ENCODE results near the gene HMGCL. TPM values are rescaled to one million over a fixed set of nuclear protein-coding genes. Genes with fewer than 3 reads are reported as not detected.
A peak's percentile ranks its signal among the peaks of the same experiment; 100 is the strongest.
"Not testable (repeated sequence)": the region's sequence is repeated elsewhere in the genome, so short reads cannot be mapped to it uniquely, and the experiment has no call there.

HMGCL gene
- total RNA-seq, 1 experiment from 2014 or later = 30.4 TPM

DNA sequence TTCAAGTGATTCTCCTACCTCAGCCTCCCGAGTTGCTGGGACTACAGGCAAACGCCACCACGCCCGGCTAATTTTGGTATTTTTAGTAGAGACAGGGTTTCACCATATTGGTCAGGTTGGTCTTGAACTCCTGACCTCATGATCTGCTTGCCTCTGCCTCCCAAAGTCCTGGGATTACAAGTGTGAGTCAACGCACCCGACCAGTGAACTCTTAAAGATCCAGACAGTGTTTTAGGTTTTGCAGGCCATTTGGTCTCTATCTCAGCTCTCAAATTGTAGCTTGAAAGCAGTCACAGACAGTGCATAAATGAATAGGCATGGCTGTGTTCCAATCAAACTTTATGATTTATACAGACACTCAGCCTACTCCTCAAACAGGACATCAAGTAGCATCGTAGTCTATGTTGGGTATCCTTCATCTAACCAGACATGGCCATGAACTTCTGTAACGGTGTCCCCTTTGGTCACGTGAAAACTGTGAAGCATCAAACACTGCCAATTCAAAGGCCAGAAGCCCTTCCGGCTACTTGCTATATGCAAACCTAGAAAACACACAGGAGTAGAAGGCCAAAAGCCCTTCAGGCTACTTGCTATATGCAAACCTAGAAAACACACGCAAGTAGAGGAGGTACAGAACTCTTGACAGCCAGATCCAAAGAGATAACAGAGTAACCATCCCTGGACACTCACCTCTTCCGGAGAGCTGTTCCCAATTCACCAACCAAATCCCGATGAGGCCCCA lies 39.7 kb upstream of the HMGCL start:
- ChIA-PET POLR2A (interaction anchor here (0.5 to 2.5 kb wide), 17 partner anchors 8 to 96 kb away, joined by 3 to 22 read pairs (median 3); partner anchors contain the start of genes CNR2, GALE, HMGCL and LYPLA2), CTCF (interaction anchor here (1.7 kb wide), 1 partner anchor 52 kb away, joined by 4 read pairs; no protein-coding TSS in a partner anchor)
- TSS peak; percentile 23 for BruUV-seq (replicated peaks)
- H3K27me3 Mint-ChIP-seq (ENCODE audit: insufficient read depth, unreplicated experiment) = peaks cover 16% of the 10 kb centered on the region
- peak overlapping the region; percentile 47 for H3K27ac Mint-ChIP-seq (ENCODE audit: low read depth, unreplicated experiment)
- TF ChIP-seq, protein P1, sequence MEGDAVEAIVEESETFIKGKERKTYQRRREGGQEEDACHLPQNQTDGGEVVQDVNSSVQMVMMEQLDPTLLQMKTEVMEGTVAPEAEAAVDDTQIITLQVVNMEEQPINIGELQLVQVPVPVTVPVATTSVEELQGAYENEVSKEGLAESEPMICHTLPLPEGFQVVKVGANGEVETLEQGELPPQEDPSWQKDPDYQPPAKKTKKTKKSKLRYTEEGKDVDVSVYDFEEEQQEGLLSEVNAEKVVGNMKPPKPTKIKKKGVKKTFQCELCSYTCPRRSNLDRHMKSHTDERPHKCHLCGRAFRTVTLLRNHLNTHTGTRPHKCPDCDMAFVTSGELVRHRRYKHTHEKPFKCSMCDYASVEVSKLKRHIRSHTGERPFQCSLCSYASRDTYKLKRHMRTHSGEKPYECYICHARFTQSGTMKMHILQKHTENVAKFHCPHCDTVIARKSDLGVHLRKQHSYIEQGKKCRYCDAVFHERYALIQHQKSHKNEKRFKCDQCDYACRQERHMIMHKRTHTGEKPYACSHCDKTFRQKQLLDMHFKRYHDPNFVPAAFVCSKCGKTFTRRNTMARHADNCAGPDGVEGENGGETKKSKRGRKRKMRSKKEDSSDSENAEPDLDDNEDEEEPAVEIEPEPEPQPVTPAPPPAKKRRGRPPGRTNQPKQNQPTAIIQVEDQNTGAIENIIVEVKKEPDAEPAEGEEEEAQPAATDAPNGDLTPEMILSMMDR (IDR thresholded peaks at IDR 0.05; ENCODE audit: unreplicated experiment) = no peak
- H3K9me3 Mint-ChIP-seq (ENCODE audit: unreplicated experiment) = no peaks in the 10 kb centered on the region
- peaks cover 30% of the 10 kb centered on the region for H3K4me1 Mint-ChIP-seq (ENCODE audit: insufficient read depth, unreplicated experiment)
- intact Hi-C loops (cut with micrococcal nuclease) = no loop called here
- peaks cover 33% of the 10 kb centered on the region for H3K36me3 Mint-ChIP-seq (ENCODE audit: insufficient read depth, unreplicated experiment)
- DNase-seq (ENCODE audit: unreplicated experiment) = no peak
- H3K4me3 Mint-ChIP-seq (ENCODE audit: unreplicated experiment) = peak overlapping the region; percentile 39

DNA sequence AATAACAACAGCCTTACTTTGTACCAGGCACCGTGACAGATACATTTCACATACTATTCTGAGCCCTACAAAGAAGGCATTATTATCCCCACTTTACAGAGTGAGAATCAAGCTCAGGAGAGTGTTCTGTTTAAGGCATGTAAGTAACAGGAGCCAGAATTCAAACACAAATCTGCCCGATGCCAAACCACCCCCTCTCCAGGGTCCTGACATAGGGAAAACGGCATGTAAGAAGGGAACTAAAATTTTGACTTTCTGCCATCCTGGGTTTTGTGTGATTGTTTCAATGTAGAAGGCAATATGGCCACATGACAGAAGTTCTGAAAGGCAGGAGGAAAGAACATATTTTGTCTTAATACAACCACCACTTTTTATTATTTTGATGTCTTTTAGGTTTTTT lies 37.4 kb upstream of the HMGCL start:
- peaks cover 18% of the 10 kb centered on the region for H3K4me1 Mint-ChIP-seq (ENCODE audit: insufficient read depth, unreplicated experiment)
- CTCF ChIA-PET = no interaction called here
- H3K36me3 Mint-ChIP-seq (ENCODE audit: insufficient read depth, unreplicated experiment) = peaks cover 48% of the 10 kb centered on the region
- H3K27me3 Mint-ChIP-seq (ENCODE audit: insufficient read depth, unreplicated experiment) = no peaks in the 10 kb centered on the region
- H3K9me3 Mint-ChIP-seq (ENCODE audit: unreplicated experiment) = no peaks in the 10 kb centered on the region
- no peak overlapping the region for H3K4me3 Mint-ChIP-seq (ENCODE audit: unreplicated experiment)
- DNase-seq (ENCODE audit: unreplicated experiment) = no peak
- intact Hi-C loops (cut with micrococcal nuclease) = no loop called here
- no peak overlapping the region for H3K27ac Mint-ChIP-seq (ENCODE audit: low read depth, unreplicated experiment)
- TF ChIP-seq, protein P1 (IDR thresholded peaks at IDR 0.05; ENCODE audit: unreplicated experiment) = no peak
- POLR2A ChIA-PET = interaction anchor here (0.7 kb wide), 1 partner anchor 29 kb away, joined by 3 read pairs; no protein-coding TSS in a partner anchor
- no TSS peak for BruUV-seq (replicated peaks)

DNA sequence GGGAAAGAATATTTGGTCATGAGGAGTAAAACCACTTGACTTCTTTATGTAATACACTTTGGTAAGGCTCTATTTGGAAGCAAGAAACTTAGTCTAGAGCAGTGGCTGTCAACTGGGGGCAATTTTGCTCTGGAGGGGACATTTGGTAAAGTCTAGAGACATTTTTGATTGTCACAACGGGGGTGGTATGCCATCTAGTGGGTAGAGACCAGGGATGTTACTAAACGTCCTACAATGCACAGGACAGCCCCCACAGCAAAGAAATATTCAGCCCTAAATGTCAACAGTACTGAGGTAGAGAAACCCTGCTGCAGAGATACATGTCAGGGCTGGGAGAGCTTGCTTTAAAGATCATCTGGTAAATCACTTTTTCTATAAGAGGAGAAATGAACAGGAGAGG lies 29.3 kb upstream of the HMGCL start:
- peak; percentile 29 for DNase-seq (ENCODE audit: unreplicated experiment)
- intact Hi-C loops (cut with micrococcal nuclease) = no loop called here
- Mint-ChIP-seq H3K9me3 (ENCODE audit: unreplicated experiment) (no peaks in the 10 kb centered on the region), H3K27ac (ENCODE audit: low read depth, unreplicated experiment) (no peak overlapping the region), H3K36me3 (ENCODE audit: insufficient read depth, unreplicated experiment) (peaks cover 32% of the 10 kb centered on the region), H3K4me1 (ENCODE audit: insufficient read depth, unreplicated experiment) (no peaks in the 10 kb centered on the region), H3K27me3 (ENCODE audit: insufficient read depth, unreplicated experiment) (no peaks in the 10 kb centered on the region), H3K4me3 (ENCODE audit: unreplicated experiment) (no peak overlapping the region)
- TF ChIP-seq, protein P1 (IDR thresholded peaks at IDR 0.05; ENCODE audit: unreplicated experiment) = peak; percentile 16
- ChIA-PET POLR2A (interaction anchor here (1.9 kb wide), 1 partner anchor 12 kb away, joined by 7 read pairs; no protein-coding TSS in a partner anchor), CTCF (interaction anchor here (0.7 to 1.2 kb wide), 4 partner anchors 45 to 75 kb away, joined by 3 to 10 read pairs (median 4); no protein-coding TSS in a partner anchor)
- no TSS peak for BruUV-seq (replicated peaks)

DNA sequence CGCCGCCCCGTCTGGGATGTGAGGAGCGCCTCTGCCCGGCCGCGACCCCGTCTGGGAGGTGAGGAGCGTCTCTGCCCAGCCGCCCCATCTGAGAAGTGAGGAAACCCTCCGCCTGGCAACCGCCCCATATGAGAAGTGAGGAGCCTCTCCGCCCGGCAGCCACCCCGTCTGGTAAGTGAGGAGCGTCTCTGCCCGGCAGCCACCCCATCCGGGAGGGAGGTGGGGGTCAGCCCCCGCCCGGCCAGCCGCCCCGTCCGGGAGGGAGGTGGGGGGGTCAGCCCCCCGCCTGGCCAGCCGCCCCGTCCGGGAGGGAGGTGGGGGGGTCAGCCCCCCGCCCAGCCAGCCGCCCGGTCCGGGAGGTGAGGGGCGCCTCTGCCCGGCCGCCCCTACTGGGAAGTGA lies 27.9 kb upstream of the HMGCL start:
- H3K9me3 Mint-ChIP-seq (ENCODE audit: unreplicated experiment); BruUV-seq (replicated peaks); DNase-seq (ENCODE audit: unreplicated experiment); H3K4me3 Mint-ChIP-seq (ENCODE audit: unreplicated experiment); POLR2A ChIA-PET; H3K4me1 Mint-ChIP-seq (ENCODE audit: insufficient read depth, unreplicated experiment); H3K27ac Mint-ChIP-seq (ENCODE audit: low read depth, unreplicated experiment); intact Hi-C loops (cut with micrococcal nuclease); H3K27me3 Mint-ChIP-seq (ENCODE audit: insufficient read depth, unreplicated experiment); CTCF ChIA-PET: not testable (repeated sequence)
- peaks cover 30% of the 10 kb centered on the region for H3K36me3 Mint-ChIP-seq (ENCODE audit: insufficient read depth, unreplicated experiment)

DNA sequence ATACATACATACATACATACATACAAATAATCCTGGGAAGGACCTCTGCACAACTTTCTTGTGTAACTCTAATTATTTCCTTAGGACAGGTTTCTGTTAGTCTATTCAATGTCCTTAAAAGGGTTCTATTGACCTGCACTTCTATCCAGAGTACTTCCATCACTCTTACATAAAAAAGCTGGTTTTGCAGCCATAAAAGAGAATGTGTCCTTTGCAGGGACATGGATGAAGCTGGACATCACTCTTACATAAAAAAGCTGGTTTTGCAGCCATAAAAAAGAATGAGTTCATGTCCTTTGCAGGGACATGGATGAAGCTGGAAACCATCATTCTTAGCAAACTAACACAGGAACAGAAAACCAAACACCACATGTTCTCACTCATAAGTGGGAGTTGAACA lies 26.2 kb upstream of the HMGCL start:
- DNase-seq (ENCODE audit: unreplicated experiment); POLR2A ChIA-PET; intact Hi-C loops (cut with micrococcal nuclease); H3K9me3 Mint-ChIP-seq (ENCODE audit: unreplicated experiment); H3K4me1 Mint-ChIP-seq (ENCODE audit: insufficient read depth, unreplicated experiment); H3K27me3 Mint-ChIP-seq (ENCODE audit: insufficient read depth, unreplicated experiment); BruUV-seq (replicated peaks); H3K4me3 Mint-ChIP-seq (ENCODE audit: unreplicated experiment); H3K27ac Mint-ChIP-seq (ENCODE audit: low read depth, unreplicated experiment): not testable (repeated sequence)
- CTCF ChIA-PET = interaction anchor here (1.4 kb wide), 1 partner anchor 41 kb away, joined by 4 read pairs; no protein-coding TSS in a partner anchor
- peaks cover 30% of the 10 kb centered on the region for H3K36me3 Mint-ChIP-seq (ENCODE audit: insufficient read depth, unreplicated experiment)

Measured in MCF 10A (cell line).